ENCODE data around the gene TBCD.

- TF ChIP-seq, protein P1, sequence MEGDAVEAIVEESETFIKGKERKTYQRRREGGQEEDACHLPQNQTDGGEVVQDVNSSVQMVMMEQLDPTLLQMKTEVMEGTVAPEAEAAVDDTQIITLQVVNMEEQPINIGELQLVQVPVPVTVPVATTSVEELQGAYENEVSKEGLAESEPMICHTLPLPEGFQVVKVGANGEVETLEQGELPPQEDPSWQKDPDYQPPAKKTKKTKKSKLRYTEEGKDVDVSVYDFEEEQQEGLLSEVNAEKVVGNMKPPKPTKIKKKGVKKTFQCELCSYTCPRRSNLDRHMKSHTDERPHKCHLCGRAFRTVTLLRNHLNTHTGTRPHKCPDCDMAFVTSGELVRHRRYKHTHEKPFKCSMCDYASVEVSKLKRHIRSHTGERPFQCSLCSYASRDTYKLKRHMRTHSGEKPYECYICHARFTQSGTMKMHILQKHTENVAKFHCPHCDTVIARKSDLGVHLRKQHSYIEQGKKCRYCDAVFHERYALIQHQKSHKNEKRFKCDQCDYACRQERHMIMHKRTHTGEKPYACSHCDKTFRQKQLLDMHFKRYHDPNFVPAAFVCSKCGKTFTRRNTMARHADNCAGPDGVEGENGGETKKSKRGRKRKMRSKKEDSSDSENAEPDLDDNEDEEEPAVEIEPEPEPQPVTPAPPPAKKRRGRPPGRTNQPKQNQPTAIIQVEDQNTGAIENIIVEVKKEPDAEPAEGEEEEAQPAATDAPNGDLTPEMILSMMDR (IDR thresholded peaks at IDR 0.05; ENCODE audit: low read depth, low read length), result no peak
- no peak for TF ChIP-seq EZH2phosphoT487 (IDR thresholded peaks at IDR 0.05; ENCODE audit: low read depth)
Measured at GRCh38 chr17:82801377-82801970, 49.6 kb downstream of the TBCD start.

Data from OCI-LY3 (cell line).